Natural killer cell treated with Interleukin-12 subunit alpha and Interleukin-12 subunit beta and Interleukin-15 and Interleukin-18, amount 100 ng/mL, for 72 hours (primary cell): ENCODE measurements around the gene ERC1. TPM values are rescaled to one million over a fixed set of nuclear protein-coding genes. Genes with fewer than 3 reads are reported as not detected.

Source experiments
- ATAC-seq, 2 donors: fragments of 150-1000 bp; cut with Tn5 transposase in 1 of 2; sonication (Bioruptor Pico), chemical (Tn5 transposase) in 1 of 2; 2 replicates each; pipeline ENCODE4 v1.10.0; 2021
- DNase-seq: peaks from one replicate; pipeline ENCODE4 v3.0.0; 2022; ENCODE audit warnings: low spot score
- H3K27ac Mint-ChIP-seq, 2 donors: 1 replicate in 1 of 2; 2 replicates in 1 of 2; pipeline ENCODE4 v1.8.0; 2022; ENCODE audit warnings: mixed read lengths in 2 of 2, mild to moderate bottlenecking in 1 of 2, moderate library complexity in 1 of 2
- H3K27me3 Mint-ChIP-seq, 2 donors: 1 replicate in 1 of 2; 2 replicates in 1 of 2; pipeline ENCODE4 v1.8.0; 2022; ENCODE audit warnings: mixed read lengths in 2 of 2
- H3K36me3 Mint-ChIP-seq: one replicate; pipeline ENCODE4 v1.8.0; 2022; ENCODE audit warnings: mixed read lengths
- H3K4me1 Mint-ChIP-seq, 2 donors: 1 replicate in 1 of 2; 2 replicates in 1 of 2; pipeline ENCODE4 v1.8.0; 2022; ENCODE audit warnings: low read depth in 2 of 2, mixed read lengths in 2 of 2, mild to moderate bottlenecking in 1 of 2
- H3K4me3 Mint-ChIP-seq: one replicate; pipeline ENCODE4 v1.8.0; 2022; ENCODE audit warnings: mixed read lengths
- H3K9me3 Mint-ChIP-seq: 2 replicates; pipeline ENCODE4 v1.8.0; 2022; ENCODE audit warnings: mixed read lengths
- total RNA-seq, 2 donors: library from RNA; stranded (reverse); gene quantifications; one replicate each; pipeline ENCODE4 v1.2.3, GENCODE V29; 2022

Gene ERC1
- total RNA-seq, 2 donors from 2014 or later, result 32.6 to 77.2 TPM

DNA sequence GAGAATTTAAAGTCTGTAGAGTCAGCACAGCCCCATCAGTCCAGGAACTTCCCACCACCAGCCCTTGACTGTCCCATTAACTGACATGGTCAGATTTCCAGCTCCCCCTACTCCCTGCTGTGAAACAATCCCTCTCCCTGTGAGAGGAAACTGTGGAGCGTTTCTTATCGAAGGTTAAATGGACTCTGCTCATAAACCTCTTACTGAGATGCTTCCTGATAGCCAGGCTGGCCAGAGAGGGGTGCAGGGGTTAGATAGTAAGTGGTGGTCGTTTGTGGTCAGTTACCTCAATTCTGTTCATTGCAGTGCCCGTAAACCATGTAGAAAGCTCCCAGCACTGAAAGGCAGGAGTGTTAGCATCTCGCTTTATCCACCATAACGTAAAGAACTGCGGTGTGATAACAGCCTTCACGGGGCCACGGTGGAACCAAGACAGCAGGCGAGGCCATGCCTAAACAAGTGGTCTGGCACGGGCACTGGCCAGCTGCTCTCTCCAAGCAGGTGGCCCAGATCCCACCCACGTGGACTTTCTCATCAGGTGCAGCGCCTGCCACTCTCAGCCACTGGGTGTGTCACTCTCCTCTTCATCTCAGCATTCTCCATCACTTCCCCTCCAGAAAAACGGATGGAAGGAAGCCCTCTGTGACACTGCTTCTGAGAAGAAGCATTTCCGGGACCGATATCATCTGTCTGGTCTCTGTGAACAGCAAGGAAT lies 501.1 kb downstream of the ERC1 start:
- peak; percentile 23 for DNase-seq
- no peaks in the 10 kb centered on the region for H3K36me3 Mint-ChIP-seq
- H3K4me3 Mint-ChIP-seq, result no peak overlapping the region
- H3K27ac Mint-ChIP-seq, result no peak overlapping the region
- no peaks in the 10 kb centered on the region for H3K9me3 Mint-ChIP-seq
- peaks cover 9 to 12% of the 10 kb centered on the region in 2 donors for H3K4me1 Mint-ChIP-seq
- no peaks in the 10 kb centered on the region for H3K27me3 Mint-ChIP-seq
- no peak for ATAC-seq

DNA sequence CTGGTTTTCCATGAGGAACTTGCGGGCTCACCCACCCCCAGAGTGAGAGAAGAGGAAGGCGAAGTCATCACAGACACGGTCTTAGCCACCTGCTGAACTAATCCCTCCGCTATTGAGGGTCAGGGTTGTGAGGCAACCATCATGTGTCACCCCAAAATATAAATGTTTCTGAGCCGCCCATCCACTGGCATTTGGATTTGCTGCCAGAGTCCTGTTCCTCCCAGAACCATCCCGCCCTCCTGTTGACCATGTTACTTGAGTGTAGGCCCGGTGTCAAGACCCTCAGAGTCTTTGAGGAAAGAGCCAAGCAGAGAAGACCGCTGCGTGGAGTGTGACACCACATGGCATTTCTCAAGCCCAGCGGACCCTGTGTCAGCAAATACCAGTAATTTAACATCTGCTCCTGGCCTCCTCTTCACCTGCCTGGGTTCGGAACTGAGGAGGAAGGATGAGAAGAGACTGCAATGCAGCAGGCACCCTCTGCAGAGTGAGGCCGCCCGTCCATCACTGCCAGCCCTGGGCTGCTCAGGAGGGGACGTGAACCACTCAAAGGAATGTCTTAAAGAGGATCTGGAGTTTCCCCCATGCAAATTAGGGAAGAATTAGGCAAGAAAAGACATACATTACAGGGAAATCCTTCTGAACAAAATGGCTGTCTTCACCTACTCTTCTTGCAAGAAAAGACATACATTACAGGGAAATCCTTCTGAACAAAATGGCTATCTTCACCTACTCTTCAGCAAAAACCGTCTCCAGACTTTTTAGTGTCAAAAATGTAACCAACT lies 502.9 kb downstream of the ERC1 start:
- no peaks in the 10 kb centered on the region for H3K36me3 Mint-ChIP-seq
- no peak overlapping the region for H3K27ac Mint-ChIP-seq
- no peak overlapping the region for H3K4me3 Mint-ChIP-seq
- no peaks in the 10 kb centered on the region for H3K9me3 Mint-ChIP-seq
- DNase-seq, result peak; percentile 20
- H3K27me3 Mint-ChIP-seq, result no peaks in the 10 kb centered on the region
- peaks cover 3% of the 10 kb centered on the region in 2 donors for H3K4me1 Mint-ChIP-seq
- no peak for ATAC-seq

DNA sequence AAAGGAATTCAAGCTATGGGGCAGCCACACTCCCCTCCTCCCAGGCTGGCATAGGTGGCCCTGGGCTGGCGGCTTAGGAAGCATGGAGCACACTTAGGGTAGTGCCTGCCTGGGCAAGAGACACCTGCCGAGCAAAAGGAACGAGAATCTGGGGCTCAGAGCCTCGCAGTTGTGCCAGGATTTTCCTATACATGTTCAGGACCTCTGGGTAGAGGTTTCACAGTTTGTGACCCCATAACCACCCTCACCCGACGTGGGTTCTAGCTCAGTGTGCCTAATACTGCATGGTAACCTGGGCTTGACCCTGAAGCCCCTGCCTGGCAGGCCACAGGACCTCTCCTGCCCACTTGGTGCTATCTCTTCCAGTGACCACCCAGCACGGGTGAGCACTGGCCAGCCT lies 503.8 kb downstream of the ERC1 start:
- Mint-ChIP-seq H3K27ac (no peak overlapping the region), H3K4me3 (no peak overlapping the region), H3K4me1 (no peaks in the 10 kb centered on the region)

DNA sequence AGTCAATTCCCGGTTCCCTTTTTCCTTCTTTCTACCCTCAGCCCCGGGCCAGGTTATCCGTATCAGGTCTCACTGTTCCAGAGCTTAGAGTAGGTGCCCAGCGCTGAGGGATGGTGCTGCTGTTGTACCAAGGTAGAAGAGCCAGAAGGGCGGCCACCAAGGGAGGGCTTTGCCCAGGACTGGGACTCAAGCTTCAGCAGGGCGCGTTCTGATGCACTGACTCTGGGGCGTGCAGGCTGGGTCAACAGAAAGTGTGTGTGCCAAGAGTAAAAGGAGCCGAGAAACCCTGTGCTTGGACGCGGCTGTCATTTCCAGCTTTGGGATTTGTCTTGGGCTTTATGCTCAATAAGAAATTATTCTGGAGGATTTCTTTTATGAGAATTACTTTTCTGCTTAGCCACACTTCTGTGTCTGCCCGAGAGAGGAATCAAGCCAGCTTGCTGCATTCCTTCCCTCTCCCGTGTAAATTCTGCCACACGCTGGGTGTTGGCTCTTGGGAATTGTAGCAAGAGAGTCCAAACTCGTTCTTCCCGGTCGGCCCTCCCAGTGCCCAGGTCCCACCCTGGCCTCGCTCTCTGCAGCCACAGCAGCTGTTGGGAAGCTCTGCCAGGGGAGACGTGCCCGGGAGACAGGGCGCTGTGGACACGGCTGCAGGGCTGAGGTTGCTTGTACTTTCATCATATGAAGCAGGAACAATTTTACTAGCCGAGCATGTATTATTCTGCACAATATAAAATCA lies 505.3 kb downstream of the ERC1 start:
- no peaks in the 10 kb centered on the region for H3K27me3 Mint-ChIP-seq
- H3K36me3 Mint-ChIP-seq, result no peaks in the 10 kb centered on the region
- ATAC-seq (no peak), DNase-seq (no peak)
- no peaks in the 10 kb centered on the region for H3K4me1 Mint-ChIP-seq
- H3K9me3 Mint-ChIP-seq, result no peaks in the 10 kb centered on the region
- H3K27ac Mint-ChIP-seq, result no peak overlapping the region
- H3K4me3 Mint-ChIP-seq, result no peak overlapping the region

More for the DNA sequence above, 503.8 kb downstream of the ERC1 start:
- Mint-ChIP-seq H3K27me3 (no peaks in the 10 kb centered on the region), H3K9me3 (no peaks in the 10 kb centered on the region), H3K36me3 (no peaks in the 10 kb centered on the region)
- ATAC-seq (no peak), DNase-seq (no peak)

DNA sequence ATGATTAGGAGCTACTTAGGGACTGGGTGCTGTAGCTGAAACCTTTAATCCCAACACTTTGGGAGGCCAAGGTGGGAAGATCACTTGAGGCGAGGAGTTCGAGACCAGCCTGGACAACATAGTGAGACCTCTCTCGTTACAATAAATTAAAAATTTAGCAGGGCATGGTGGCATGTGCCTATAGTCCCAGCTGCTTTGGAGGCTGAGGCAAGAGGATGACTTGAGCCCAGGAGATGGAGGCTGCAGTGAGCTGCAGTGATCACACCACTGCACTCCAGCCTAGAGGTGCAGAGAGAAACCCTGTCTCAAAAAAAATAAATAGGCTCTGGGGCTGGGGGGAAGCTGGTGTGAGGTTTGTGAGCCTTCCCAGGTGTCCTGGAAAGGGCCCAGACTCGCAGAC lies 506.1 kb downstream of the ERC1 start:
- ATAC-seq (no peak), DNase-seq (no peak)
- no peaks in the 10 kb centered on the region for H3K4me1 Mint-ChIP-seq
- no peaks in the 10 kb centered on the region for H3K9me3 Mint-ChIP-seq
- H3K4me3 Mint-ChIP-seq, result no peak overlapping the region
- H3K36me3 Mint-ChIP-seq, result no peaks in the 10 kb centered on the region
- no peak overlapping the region for H3K27ac Mint-ChIP-seq
- no peaks in the 10 kb centered on the region for H3K27me3 Mint-ChIP-seq

DNA sequence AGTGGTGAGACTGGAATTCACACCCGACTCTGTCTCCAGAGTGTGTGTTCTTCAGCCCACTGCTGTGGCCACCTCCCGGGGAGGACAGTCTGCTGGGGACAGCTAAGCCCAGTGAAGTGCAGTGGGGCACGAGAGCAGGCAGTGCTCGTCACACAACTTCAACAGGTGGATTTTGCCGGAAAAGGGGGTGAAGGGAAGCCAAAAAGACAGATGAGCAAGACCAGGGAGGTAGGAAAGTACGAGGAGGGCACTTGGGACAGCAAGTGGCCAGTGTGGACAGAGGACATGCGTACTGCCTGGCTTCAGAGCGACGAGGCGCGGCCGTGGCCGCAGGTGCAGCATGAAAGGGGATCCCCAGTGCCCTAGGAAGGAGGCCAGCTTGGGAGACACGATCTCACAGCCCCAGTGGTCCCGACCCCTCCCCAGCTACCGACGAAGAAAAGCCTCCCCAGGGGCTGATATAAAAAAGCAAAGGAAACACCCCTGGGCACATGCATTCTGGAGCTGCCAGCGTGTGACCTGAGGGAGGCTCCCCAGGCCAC lies 507.2 kb downstream of the ERC1 start:
- Mint-ChIP-seq H3K36me3 (no peaks in the 10 kb centered on the region), H3K9me3 (no peaks in the 10 kb centered on the region), H3K27me3 (peaks cover 0 to 9% of the 10 kb centered on the region in 2 donors), H3K27ac (no peak overlapping the region), H3K4me1 (no peaks in the 10 kb centered on the region), H3K4me3 (no peak overlapping the region)
- DNase-seq (no peak), ATAC-seq (peak in 1 of 2 donors; percentile 37)

DNA sequence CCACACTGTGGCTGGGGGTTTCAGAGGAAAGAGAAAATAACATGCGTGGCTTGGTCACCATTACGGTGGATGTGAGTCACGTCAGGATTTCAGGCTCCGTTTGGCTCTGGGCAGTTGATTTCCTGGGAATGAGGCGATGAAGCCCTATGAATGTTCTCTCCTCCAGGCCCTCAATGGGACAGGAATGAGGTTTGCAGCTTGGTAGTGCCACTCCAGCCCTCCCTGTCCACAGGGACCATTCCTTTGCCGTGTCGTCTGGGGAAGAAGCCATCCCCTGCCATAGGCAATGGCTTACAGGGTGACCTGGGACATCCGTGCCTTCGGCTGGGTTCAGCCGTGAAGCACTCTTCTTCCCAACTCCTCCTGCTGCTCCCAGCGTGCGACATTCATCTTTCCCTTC lies 508.3 kb downstream of the ERC1 start:
- ATAC-seq, result no peak
- no peak overlapping the region for H3K4me3 Mint-ChIP-seq
- H3K4me1 Mint-ChIP-seq, result peaks cover 3 to 4% of the 10 kb centered on the region in 2 donors
- no peak for DNase-seq
- H3K27ac Mint-ChIP-seq, result no peak overlapping the region
- H3K27me3 Mint-ChIP-seq, result peaks cover 5 to 16% of the 10 kb centered on the region in 2 donors
- no peaks in the 10 kb centered on the region for H3K9me3 Mint-ChIP-seq
- no peaks in the 10 kb centered on the region for H3K36me3 Mint-ChIP-seq

DNA sequence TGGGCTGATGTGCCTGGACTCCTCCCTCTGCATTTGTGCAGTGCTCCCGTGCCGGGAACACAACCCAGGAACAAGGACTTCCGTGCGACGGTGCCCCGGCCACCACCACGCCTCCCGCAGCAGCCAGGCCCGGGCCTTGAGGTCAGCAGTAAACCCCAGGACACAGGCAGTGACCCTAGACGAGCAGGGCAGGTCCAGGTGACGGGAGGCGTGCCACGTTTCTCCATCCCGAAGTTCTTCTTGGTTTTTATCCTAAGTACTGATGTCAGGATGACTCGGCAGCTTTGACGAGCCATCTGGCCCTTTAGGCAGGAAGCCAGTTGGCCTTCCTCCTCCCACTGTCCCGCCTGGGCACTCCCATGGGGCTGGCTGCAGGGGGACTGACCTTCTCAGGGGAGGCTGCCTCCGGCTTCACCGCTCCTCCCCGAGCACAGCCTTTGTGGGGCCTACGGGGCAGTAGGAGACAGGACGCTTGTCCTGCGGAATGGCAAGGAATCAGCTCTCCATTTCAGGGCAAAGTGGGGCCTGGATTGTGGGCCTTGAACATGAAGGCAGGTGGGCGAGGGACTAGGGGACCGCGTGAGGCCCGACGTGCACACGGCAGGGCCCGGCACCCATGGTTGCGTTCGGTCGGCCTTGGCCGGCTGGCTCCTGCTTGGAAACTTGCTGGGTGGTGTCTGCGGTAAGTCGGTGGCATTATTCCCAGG lies 509.2 kb downstream of the ERC1 start:
- H3K27ac Mint-ChIP-seq, result no peak overlapping the region
- no peak overlapping the region for H3K4me3 Mint-ChIP-seq
- no peaks in the 10 kb centered on the region for H3K9me3 Mint-ChIP-seq
- H3K4me1 Mint-ChIP-seq, result peaks cover 8 to 10% of the 10 kb centered on the region in 2 donors
- H3K27me3 Mint-ChIP-seq, result peaks cover 14 to 21% of the 10 kb centered on the region in 2 donors
- ATAC-seq (no peak), DNase-seq (no peak)
- H3K36me3 Mint-ChIP-seq, result no peaks in the 10 kb centered on the region

DNA sequence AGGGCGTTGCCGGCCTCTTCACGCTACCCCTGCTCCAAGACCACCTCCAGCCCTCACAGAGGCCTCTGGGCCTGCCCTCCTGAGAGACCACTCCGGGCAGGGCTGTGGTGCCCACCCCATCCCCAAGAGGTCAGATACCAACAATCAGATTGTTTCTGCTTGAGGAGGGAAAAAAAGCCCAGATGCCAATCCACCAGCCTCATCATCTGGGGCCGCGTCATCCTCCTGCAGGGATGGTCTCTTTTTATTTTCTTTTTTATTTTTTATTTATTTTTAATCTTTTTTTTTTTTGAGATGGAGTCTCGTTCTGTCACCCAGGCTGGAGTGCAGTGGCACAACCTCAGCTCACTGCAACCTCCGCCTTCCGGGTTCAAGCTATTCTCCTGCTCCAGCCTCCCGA lies 510.0 kb downstream of the ERC1 start:
- H3K4me1 Mint-ChIP-seq, result peaks cover 8 to 10% of the 10 kb centered on the region in 2 donors
- H3K36me3 Mint-ChIP-seq, result no peaks in the 10 kb centered on the region

DNA sequence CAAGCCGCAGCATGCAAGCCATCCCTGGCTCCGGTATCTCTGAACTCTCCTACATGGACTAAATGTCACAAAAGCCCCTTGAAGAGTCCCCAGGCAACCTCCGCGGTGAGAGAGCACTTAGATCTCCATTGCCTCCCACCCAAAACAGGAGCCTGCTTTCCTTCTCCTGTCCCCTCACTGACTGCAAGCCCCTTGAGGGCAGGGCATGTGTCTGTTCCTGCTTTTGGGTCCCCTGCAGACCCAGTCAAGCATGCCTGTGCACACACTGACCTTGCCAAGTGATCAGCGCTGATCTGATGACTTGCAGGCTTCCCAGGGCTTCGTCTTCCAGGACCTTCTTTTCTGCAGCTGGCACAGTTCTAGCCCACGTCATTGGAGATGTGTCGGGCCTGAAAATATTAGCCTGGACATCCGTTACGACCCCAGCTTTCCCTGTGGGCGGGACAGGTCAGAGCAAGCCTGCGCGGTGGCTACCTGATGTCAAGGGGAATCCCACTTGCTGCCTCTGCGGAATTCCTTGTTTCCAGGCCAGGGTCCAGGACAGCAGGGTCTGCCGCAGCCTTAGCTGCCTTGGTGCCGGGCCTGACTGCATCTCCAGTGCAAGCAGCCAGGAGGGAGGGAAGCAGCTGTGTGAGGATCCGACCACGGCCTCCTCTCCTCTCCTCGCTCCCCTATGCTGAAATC lies 510.8 kb downstream of the ERC1 start:
- no peaks in the 10 kb centered on the region for H3K9me3 Mint-ChIP-seq
- no peak overlapping the region for H3K27ac Mint-ChIP-seq
- H3K36me3 Mint-ChIP-seq, result no peaks in the 10 kb centered on the region
- ATAC-seq (no peak), DNase-seq (no peak)
- peaks cover 8 to 10% of the 10 kb centered on the region in 2 donors for H3K4me1 Mint-ChIP-seq
- no peak overlapping the region for H3K4me3 Mint-ChIP-seq
- H3K27me3 Mint-ChIP-seq, result peaks cover 14 to 26% of the 10 kb centered on the region in 2 donors

More for the DNA sequence above, 510.0 kb downstream of the ERC1 start:
- Mint-ChIP-seq H3K9me3 (no peaks in the 10 kb centered on the region), H3K27me3 (peaks cover 14 to 21% of the 10 kb centered on the region in 2 donors), H3K27ac (no peak overlapping the region), H3K4me3 (no peak overlapping the region)
- ATAC-seq, result no peak
- no peak for DNase-seq

DNA sequence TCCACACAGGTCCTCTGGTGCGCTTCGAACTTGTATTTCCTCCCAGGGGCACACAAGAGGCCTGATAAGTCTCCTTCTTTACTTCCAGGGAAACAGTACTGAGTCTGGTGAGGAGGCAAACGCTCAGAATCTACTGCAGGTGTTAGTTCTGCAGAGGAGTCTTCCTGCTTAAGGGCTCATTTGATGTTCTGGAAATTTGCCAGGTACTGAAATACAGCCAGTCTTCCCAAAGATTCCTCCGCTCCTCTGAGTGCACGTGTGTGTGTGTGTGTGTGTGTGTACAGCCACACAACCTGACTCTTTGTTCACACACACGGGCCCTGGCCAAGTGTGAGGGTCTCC lies 511.3 kb downstream of the ERC1 start:
- Mint-ChIP-seq H3K27me3 (peaks cover 14 to 26% of the 10 kb centered on the region in 2 donors), H3K4me1 (peaks cover 8 to 10% of the 10 kb centered on the region in 2 donors), H3K9me3 (no peaks in the 10 kb centered on the region), H3K36me3 (no peaks in the 10 kb centered on the region), H3K27ac (no peak overlapping the region), H3K4me3 (no peak overlapping the region)
- DNase-seq (no peak), ATAC-seq (no peak)

DNA sequence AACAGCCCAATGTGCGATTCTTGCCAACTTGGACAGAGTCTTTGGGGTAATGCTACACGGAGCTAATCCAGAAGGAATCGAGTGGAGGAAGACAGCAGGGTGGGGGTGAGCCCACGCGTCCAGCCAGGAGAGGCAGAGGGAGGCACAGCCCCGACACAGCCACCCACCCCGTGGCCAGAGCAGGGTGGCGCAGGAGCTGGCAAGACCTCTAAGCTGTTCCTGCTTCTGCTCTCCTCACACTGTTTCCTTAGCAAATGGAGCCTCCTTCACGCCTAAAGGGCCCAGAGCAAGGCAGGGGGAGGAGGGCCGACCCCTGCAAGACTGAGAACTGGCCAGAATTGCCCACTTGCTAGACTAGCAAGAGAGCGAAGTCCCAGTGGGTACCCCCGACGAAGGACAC lies 511.8 kb downstream of the ERC1 start:
- Mint-ChIP-seq H3K4me3 (no peak overlapping the region), H3K27me3 (peaks cover 14 to 26% of the 10 kb centered on the region in 2 donors), H3K9me3 (no peaks in the 10 kb centered on the region), H3K27ac (no peak overlapping the region), H3K4me1 (peaks cover 8 to 10% of the 10 kb centered on the region in 2 donors), H3K36me3 (no peaks in the 10 kb centered on the region)
- ATAC-seq, result no peak
- DNase-seq, result no peak

DNA sequence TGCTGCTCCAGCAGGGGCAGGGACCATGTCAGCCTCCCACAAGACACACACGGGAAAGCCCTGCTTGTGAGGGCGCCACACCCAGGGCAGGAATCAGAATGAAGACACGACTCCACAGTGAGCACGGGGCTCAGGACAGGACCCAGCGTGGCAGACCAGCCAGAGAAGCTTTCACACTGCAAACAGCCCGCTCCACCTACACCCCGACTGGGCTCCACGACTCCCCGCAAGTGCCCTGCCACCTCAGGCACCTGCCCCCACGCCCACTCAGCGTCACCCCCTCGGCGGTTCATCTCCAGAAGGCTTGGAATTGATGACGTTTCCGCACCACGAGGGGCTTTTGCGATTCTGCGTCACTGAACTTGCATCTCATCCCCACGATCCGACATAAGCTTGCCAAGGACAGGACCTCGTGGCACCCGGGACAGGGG lies 512.3 kb downstream of the ERC1 start:
- peaks cover 14 to 26% of the 10 kb centered on the region in 2 donors for H3K27me3 Mint-ChIP-seq
- H3K27ac Mint-ChIP-seq, result no peak overlapping the region
- no peaks in the 10 kb centered on the region for H3K9me3 Mint-ChIP-seq
- no peak for DNase-seq
- H3K36me3 Mint-ChIP-seq, result no peaks in the 10 kb centered on the region
- peaks cover 8 to 10% of the 10 kb centered on the region in 2 donors for H3K4me1 Mint-ChIP-seq
- no peak overlapping the region for H3K4me3 Mint-ChIP-seq
- ATAC-seq, result no peak
